Peyer's patch (tissue), 4 donors: ENCODE data around the gene ALOX5. TPM values are rescaled to one million over a fixed set of nuclear protein-coding genes. Genes with fewer than 3 reads are reported as not detected.

Experiments used
- DNase-seq, 3 donors: peaks; one replicate each; pipeline ENCODE4 v3.0.0-alpha.2; 2017 to 2019
- H3K27ac ChIP-seq, 4 donors: fragments of 200-600 bp; sonication (generic); one replicate each; pipeline ENCODE4 v1.5.1; 2016 to 2019
- H3K27me3 ChIP-seq, 2 donors: fragments of 200-600 bp; sonication (generic); one replicate each; pipeline ENCODE4 v1.5.1; 2019
- H3K36me3 ChIP-seq, 3 donors: fragments of 200-600 bp; sonication (generic); one replicate each; pipeline ENCODE4 v1.5.1; 2016 to 2019
- H3K4me1 ChIP-seq, 4 donors: fragments of 200-600 bp; sonication (generic); one replicate each; pipeline ENCODE4 v1.5.1; 2016 to 2019
- H3K4me3 ChIP-seq, 4 donors: fragments of 200-600 bp; sonication (generic); 1 replicate in 3 of 4; 2 replicates in 1 of 4; pipeline ENCODE4 v1.5.1; 2016 to 2019; ENCODE audit warnings: mild to moderate bottlenecking in 1 of 4
- H3K9me3 ChIP-seq, 4 donors: fragments of 200-600 bp; sonication (generic); one replicate each; pipeline ENCODE4 v1.5.1; 2016 to 2019; ENCODE audit warnings: mild to moderate bottlenecking in 1 of 4
- CTCF ChIP-seq, 6 experiments: fragments of 450-650 bp in 4 of 6; fragments of 200-600 bp in 2 of 6; sonication (generic) in 1 of 6; IDR thresholded peaks; one replicate each; pipeline ENCODE4 v1.5.1; 2017 to 2019; ENCODE audit warnings: antibody characterized with exemption in 6 of 6, mild to moderate bottlenecking in 3 of 6, moderate library complexity in 1 of 6
- POLR2A ChIP-seq, 2 donors: fragments of 450-650 bp; IDR thresholded peaks; one replicate each; pipeline ENCODE4 v1.5.1; 2017; ENCODE audit warnings: antibody characterized with exemption in 2 of 2, mild to moderate bottlenecking in 2 of 2, moderate library complexity in 2 of 2
- total RNA-seq, 4 donors: library from RNA; depleted of rRNA; stranded (reverse); fragments of >200 nt; gene quantifications; one replicate each; pipeline ENCODE4 v1.1.0, GENCODE V29; 2016

The ALOX5 gene
- total RNA-seq, 4 donors from 2014 or later: 24.0 to 187 (median 31.6) TPM

- no peak for DNase-seq
Measured at GRCh38 chr10:45421221-45422097, 47.4 kb downstream of the ALOX5 start.

GRCh38 chr10:45422207-45422865 lies 48.3 kb downstream of the ALOX5 start:
- H3K27me3 ChIP-seq: no peaks in the 10 kb centered on the region
- TF ChIP-seq CTCF (IDR thresholded peaks at IDR 0.05) (no peak), POLR2A (IDR thresholded peaks at IDR 0.05) (no peak)
- peak overlapping the region in 1 of 4 donors; percentile 87 for H3K27ac ChIP-seq
- no peaks in the 10 kb centered on the region for H3K36me3 ChIP-seq
- no peak overlapping the region for H3K4me3 ChIP-seq
- no peaks in the 10 kb centered on the region for H3K9me3 ChIP-seq
- DNase-seq: no peak
- peaks cover 0 to 28% (median 15%) of the 10 kb centered on the region in 4 donors for H3K4me1 ChIP-seq

More at GRCh38 chr10:45421221-45422097, 47.4 kb downstream of the ALOX5 start:
- Histone ChIP-seq H3K27ac (peak overlapping the region; percentile 74 to 88 (median 84)), H3K4me3 (no peak overlapping the region), H3K4me1 (peaks cover 0 to 28% (median 15%) of the 10 kb centered on the region in 4 donors), H3K9me3 (no peaks in the 10 kb centered on the region), H3K36me3 (no peaks in the 10 kb centered on the region), H3K27me3 (no peaks in the 10 kb centered on the region)
- TF ChIP-seq CTCF (IDR thresholded peaks at IDR 0.05) (no peak), POLR2A (IDR thresholded peaks at IDR 0.05) (no peak)

GRCh38 chr10:45422866-45423659 lies 49.0 kb downstream of the ALOX5 start:
- no peak for TF ChIP-seq POLR2A (IDR thresholded peaks at IDR 0.05)
- no peak for TF ChIP-seq CTCF (IDR thresholded peaks at IDR 0.05)
- H3K4me3 ChIP-seq: no peak overlapping the region
- no peak overlapping the region for H3K27ac ChIP-seq
- peaks cover 0 to 26% (median 14%) of the 10 kb centered on the region in 4 donors for H3K4me1 ChIP-seq
- no peaks in the 10 kb centered on the region for H3K27me3 ChIP-seq
- no peak for DNase-seq
- no peaks in the 10 kb centered on the region for H3K36me3 ChIP-seq
- no peaks in the 10 kb centered on the region for H3K9me3 ChIP-seq

- peaks cover 0 to 16% (median 10%) of the 10 kb centered on the region in 4 donors for H3K4me1 ChIP-seq
- no peak overlapping the region for H3K27ac ChIP-seq
- no peaks in the 10 kb centered on the region for H3K9me3 ChIP-seq
- no peaks in the 10 kb centered on the region for H3K27me3 ChIP-seq
- H3K4me3 ChIP-seq: no peak overlapping the region
- DNase-seq: no peak
- TF ChIP-seq POLR2A (IDR thresholded peaks at IDR 0.05) (no peak), CTCF (IDR thresholded peaks at IDR 0.05) (no peak)
- H3K36me3 ChIP-seq: no peaks in the 10 kb centered on the region
Measured at GRCh38 chr10:45423976-45424499, 50.0 kb downstream of the ALOX5 start.
